ENCODE results near the gene SMU1.

The SMU1 gene

DNA sequence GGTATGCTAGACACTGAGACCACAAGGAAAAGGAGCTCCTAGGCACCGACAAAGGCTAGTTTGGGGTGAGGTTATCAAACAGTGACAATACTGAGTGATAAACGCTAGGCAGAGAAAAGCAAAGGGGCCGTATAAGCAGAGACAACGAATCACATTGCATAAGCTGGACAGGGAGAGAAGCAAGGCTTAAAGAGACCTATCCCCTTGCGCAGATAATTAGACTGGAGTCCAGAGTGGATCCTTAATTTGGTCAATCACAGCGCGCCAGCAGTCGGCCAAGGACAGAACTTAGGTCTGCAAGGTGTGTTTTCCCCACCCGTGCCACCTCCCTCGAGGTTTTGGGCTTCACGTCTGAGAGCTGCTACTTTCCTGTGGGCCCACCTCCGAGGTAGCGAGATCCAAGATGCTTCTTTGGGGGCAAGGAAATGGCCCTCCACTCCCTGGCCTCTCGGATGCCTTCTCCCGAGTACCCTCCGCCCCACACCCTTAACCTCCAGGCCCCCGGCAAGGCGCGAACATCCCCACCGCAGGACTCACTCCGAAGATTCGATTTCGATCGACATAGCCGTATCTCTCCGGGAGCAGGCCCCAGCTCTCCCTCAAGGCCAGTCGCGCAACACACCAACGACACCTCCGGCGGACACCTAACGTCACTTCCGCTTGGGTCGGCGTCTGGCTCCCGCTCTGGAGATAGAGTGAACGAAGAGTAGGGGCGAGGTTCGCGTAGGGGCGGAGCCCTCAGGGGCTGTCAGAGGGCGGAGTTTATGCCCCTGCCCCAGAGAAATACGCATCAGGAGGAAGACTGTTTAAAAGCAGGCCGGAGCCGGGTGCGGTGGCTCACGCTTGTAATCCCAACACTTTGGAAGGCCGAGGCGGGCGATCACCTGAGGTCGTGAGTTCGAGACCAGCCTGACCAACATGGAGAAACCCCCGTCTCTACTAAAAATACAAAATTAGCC, at the start of gene SMU1:
SMU1 (minus strand) TSS at position 629 of the 959 bp plus-strand sequence; CDS start at position 563, 66 bp downstream.
- peak; percentile 97 for DNase-seq (ENCODE audit: low read depth)

DNA sequence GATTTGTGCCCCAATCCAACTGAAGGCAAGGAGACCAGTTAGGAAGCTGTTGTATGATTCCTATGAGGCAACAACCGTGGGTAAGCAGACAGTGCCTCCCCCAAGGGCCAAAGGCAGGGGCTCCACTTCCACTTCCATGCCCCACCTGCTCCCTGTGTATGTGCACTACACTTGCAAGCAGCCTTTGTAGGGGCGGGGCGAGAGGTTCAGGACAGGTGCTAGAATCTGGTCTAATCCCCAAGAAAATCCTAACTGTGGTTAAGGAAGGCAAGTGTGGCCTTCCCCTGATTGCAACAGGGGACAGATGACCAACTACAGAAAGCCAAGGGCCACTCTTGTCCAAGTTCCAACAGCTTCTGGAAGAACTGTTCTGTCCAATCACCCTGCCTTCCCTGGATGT, 49.0 kb upstream of the SMU1 start:
- DNase-seq (ENCODE audit: low read depth): no peak

DNA sequence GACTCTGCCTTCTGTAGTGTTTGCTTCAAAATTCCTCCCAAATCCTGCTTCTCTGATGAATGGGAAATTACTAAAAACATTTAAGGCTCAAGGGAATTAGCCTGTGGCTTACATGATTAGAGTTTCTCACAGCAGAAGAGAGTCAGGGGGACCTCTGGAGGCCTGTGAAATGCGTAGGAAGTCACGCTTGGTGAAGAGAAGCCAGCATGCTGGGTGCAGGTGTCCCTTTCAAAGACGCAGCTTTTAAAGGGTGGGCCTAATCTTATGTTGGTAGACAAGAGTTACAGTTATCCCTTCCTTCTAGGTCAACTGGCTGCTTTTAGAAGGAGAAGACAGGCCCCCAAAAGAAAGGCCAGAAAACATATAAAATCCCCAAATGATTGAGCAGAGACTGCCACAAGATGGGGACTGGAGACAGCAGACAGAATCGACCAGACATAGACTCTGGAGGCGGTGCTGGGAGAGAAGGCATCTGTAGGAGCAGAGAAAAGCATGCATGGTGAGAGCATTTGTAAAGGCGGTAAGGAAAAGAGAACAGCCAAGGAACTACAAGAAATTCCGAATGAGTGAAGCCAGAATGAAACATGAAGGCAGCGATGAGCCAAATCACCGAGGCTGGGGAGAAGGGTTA, 48.4 kb upstream of the SMU1 start:
- DNase-seq (ENCODE audit: low read depth): no peak

DNA sequence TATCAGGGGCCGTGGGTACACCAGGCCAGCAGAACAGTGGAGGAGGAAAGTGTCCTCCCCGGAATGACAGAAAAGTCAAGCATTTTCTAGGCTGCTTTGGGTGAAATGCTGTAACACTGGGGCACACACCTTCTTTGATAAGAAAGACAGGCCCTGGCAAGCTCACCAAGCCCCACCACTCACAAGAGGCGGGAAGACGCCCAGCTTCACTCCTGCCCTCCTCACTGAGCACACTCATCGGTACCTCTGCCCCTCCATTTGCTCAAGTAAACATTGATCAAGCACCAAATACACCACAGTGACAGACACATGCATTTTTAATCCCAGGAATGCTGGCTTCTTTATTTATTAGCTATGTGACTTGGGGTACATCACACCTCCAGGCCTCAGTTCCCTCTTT, 47.6 kb upstream of the SMU1 start:
- no peak for DNase-seq (ENCODE audit: low read depth)

DNA sequence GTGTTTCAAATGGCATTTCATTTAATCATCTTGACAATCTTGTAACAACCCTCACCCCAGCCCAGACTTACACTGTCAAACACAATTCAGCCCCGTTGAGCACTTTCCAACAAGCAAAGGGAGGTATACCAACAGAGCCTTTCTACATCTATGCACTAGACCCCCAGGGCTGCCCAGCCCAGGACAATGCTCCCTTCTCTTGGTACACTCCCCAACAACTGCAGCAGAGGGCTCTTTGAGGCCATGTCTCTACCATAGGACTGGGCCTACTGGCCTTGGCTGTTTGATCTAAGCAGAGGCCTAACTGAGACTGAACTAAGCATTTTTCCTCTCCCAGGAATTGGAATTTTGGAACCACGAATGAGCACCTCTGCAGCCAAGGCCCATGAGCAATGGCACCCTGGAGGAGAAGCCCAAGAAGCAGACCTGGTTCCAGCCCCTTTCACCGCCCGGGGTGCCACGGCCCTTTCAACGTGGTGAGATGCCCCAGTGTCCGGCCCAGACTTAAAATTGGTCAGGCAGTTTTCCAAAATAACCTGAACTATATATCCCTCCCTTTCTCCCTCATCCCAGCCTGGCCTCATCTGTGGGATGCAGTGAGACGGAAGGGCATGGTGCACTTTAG, 47.0 kb upstream of the SMU1 start:
- DNase-seq (ENCODE audit: low read depth): no peak

DNA sequence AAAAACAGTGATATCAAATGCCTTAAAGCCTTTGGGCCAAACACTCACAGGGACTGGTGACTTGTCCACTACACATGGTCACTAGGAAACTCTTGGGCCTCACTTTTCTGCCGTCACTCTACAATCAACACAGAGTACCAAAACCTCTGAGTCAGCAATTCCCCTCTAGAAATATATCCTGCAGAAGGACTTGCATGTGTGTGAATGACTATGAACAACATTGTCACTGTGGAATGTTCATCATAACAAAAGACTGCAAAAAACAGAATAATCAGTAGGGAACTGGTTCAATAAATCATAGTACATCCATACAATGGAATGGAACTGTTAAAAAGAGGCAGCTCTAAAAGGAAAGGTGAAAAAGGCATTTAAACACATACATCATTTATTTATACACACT, 44.1 kb upstream of the SMU1 start:
- no peak for DNase-seq (ENCODE audit: low read depth)

DNA sequence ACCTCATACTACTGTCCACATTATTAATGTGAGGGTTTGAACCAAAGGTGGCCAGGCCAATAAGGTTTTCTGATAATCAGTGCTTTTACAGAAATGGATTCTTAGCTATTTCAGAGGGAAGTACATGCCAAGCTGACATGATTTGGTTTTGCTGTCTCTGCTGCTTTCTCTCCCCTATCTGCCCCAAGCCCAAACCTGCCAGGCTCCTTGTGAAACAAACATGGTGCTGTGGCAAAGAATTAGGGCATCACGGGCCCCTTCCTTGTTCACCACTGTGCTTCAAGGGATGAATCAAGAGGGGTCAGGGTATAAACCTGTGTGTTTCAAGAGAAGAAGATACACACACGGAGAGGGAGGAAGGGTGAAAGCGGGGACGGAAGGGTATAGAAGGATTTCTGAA, 41.3 kb upstream of the SMU1 start:
- DNase-seq (ENCODE audit: low read depth): no peak

DNA sequence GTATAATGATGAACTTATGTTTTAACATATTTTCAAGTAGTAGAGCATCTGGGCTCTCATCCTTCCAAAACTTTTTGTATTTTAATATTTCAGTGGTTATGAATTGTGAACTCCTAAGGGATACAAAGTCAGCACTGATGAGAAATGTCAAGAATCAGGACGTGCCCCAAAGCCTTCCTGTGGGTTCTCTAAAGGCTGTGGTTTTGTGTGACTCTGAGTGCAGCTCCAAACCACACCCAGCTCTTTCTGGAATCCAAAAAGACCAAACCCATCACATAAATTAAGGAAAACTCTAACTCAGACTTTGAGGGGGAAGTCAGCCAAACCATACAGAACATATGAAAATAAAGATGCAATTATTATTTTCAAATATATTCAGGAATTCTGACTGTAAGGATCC, 40.8 kb upstream of the SMU1 start:
- peak; percentile 31 for DNase-seq (ENCODE audit: low read depth)

DNA sequence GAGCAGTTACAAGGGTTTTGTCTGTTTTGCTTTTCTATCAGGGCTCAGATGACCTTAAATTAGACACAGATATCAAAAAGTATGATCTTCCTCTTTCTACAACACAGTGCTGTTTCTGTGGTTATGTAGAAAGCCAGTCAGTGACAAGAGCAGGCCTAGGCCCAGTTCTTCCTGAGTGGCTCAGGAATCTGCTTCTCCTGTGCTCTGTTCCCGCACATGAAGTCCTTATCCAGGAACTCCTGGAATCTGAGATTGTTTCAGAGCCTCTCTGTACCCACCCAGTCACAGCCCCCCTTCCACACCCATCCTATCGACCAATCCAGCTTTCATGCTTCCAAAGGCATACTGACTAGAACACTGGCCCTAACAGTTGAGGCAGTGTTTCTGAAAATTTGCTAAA, 40.4 kb upstream of the SMU1 start:
- DNase-seq (ENCODE audit: low read depth): peak; percentile 34

DNA sequence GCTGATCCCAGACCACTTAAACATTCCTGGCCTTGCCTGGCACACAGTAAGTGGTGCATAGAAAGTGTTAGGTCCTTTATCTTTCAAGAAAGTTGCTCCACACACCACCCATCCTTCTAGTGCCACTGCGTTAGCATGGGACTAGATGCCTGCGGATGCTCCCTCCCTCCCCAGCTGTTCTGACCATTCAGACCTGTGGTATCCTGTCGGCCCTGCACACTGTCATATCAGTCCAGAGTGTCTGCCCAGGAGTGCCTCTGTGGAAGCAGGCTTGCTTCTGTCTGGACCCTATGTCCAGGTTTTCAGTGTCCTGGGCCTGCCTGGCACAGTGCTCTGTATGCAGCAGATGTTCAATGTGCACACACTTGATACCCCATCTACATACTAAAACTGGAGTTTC, 38.3 kb upstream of the SMU1 start:
- no peak for DNase-seq (ENCODE audit: low read depth)

DNA sequence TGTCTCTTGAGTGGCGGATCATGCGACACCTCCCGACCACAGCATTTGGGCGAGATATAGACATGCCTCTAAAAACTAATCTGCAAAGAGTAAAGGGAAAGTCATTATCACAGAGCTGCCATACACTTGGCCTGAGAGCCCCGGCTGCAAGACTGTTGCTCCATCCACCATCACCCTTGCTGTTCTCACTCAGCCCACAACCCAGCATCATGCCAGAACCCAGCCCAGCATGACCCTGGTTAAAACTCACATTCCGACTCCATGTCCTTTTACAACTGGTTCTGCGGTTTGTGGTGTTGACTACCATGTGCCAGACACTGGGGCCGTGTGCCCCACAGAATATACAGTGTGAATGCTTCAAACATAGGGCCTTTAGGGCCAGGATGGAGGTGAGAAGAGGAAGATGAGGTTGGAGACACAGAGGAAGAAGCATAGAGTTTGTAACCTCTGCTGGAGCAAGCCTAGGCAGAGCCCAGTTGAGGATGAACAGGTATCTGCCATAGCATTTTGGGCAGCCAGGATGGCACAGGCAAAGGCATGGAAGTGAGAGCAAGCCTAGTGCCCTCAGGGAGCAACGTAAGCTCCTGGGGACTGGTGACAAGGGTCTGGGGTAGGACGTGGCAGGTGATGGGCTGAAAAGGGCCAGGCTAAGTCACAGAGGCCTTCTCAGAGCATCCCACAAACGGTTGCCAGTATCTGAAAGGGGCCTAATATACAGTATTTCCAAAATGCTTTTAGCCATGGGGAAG, 37.5 kb upstream of the SMU1 start:
- DNase-seq (ENCODE audit: low read depth): no peak

DNA sequence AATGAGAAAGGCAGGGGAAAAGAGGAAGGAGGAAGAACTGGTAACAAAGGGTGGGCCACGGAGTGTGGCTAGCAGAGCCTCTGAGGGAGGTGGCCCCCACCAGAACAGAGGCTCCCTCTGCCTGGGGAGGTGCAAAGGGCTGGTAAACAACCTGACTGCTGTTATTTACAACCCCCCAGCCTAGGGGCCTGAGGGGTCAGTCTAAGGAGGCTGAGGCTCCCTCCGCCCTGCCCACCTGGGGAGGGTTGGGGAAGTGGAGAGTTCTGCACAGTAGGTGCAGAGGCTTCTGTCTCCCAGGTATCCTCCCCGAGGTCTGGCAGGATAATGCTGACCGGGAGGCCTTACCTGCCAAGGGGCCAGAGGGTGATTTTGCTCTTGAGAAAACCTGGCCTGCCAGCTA, 35.6 kb upstream of the SMU1 start:
- DNase-seq (ENCODE audit: low read depth): no peak

DNA sequence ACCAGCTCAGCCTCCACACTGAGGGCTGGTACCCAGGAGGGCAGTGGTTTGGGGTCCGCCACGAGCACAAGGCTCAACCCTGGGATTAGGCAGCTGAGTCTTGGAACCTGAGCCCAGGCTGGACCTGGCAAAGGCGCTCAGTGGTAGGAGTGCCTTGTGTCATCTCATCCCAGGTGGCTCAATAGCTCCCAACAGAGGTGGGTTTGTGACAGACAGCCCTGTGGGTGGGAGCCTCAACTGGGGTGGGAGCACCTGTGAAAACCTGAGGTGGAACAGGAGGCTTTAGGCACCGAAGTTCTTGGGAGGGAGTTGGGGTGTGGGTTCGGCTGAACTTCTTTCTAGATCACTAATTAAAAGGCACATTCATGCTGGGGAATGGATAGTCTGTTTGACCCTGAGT, 35.2 kb upstream of the SMU1 start:
- DNase-seq (ENCODE audit: low read depth): no peak

DNA sequence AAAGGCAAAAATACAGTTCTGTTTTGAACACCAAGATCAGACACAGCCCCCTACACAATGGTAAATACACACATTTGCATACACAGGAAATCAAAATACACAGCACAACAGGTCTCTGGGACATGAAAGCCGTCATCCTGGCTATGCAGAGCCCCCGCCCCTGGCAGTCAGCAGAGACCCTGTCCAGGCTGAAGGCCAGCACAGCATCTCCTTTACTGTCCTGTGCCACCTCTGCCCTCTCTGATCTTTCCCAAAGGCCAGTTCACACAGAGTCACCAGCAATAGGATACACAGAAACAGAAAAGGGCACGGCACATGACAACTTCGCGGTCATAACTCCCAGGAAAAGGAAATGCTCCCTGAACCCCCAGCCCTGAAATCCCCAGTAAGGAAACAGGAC, 34.2 kb upstream of the SMU1 start:
- DNase-seq (ENCODE audit: low read depth): no peak

DNA sequence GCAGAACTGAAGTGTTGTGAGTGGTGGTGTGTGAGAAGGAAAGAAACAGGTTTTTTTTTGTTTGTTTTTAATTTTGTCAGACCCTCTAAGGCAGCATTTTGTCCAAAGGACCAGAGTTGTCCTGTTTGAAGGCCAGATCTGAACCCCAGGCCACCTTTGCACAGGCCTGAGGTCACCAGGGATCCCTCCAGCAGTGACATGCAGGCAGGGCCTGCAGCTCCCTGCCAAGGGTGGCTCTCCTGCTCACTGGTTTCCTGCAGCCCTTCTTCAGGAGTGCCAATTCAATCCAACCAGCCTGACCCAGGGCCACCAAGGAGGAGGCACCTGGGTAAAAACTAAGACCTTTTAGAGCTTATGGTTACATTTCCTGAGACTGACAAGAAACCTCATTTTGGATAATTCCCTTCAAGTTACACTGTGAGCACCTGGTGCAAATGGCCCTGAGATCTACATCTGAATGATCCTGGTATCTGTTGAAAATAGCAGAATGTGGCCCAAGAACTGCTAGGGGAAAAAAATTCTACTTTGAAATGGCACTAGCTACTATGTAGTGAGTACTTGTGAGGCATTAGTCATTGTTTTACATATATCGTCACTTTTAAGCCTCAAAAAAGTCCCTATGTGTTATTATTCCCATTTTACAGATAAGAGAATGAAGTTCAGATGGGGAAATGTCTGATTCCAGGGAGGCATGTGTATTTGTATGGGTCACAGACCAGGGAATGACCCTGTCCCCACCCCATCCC, 33.5 kb upstream of the SMU1 start:
- no peak for DNase-seq (ENCODE audit: low read depth)

DNA sequence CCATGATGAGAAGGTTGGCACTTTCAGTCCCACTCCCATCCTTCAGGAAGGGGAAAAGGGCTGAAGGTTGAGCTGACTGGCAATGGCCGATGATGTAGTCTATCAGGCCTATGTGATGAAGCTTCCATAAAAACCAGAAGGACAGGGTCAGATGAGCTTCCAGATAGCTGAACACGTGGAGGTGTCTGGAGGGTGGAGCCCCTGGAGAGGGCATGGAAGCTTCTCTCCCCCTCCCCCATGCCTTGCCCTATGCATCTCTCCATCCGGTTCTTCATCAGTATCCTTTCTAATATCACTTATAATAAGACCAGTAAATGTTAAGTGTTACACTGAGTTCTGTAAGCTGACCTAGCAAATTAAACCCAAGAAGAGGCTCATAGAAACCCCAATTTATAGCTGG, 32.6 kb upstream of the SMU1 start:
- DNase-seq (ENCODE audit: low read depth): no peak

DNA sequence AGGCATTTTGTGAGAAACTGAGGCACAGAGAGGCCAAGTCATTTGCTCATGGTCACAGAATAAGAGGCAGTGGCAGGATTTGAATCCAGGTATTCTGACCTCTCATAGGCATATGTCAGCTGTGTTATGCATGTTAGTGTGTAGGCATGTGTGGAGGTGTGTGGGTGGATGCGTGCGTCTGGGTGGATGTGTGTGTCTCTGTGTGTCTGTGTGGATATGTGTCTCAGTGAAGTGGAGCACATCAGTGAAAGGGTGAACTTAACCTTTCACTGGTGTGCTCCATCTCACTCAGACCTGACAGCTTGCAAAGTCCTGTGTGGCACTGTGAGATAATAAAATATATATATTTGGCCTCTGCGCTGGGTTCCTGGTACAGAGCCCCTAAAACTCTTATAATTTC, 32.0 kb upstream of the SMU1 start:
- DNase-seq (ENCODE audit: low read depth): no peak

DNA sequence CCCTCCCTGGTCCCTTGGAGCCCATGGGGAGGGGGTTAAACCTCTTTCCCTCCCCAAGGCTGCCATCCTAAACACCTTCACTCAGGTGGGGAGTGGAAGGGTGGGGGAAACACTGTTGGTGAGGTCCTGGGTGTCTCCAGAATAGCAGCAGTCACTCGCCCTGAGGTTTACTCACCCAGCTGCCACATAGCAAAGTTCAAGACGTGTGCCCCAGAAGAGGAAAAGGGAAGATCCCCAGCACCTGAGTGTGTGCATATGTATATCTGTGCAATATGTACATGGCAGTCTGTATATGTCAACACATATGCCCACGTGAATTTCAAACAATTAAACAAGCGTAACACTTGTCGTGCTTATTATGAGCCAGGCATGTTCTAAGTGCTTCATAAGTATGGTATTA, 31.3 kb upstream of the SMU1 start:
- DNase-seq (ENCODE audit: low read depth): no peak

DNA sequence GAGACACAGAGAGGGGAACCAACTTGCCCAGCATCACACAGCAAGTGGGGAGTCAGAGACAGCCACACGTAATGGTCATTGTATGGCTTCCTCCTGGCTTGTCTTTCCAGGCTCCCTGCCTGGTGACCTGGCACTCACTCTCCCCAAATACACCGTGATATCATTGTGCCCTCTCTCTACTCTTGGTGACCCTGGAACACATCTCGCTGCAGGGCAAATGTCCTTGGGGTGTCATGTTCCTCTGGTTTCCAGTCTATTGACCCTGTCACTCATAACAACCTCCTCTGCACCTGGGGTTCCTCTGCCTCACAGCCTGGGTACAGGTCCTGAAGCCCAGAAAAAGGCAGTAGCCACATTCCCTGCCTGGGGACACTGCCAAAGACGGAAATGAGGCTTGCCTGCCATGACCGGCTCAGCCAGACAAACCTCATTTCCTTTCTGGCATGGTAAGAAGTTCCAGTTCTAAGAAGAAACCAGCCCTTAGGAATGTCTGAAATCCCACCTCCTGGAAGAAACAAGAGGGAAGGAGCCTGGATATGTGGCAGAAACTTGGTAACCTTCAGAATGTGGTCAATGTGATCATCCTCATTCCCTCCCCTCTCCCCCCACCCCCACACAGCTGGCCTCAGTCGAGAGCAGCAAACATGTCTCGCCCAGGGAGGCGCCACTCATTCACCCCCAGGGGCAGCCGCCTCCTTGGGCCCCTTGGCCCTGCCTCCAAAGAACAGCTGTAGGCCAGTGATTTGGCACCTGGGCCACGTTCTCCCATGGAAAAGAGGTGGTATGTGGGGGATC, 30.6 kb upstream of the SMU1 start:
- DNase-seq (ENCODE audit: low read depth): peak; percentile 72

DNA sequence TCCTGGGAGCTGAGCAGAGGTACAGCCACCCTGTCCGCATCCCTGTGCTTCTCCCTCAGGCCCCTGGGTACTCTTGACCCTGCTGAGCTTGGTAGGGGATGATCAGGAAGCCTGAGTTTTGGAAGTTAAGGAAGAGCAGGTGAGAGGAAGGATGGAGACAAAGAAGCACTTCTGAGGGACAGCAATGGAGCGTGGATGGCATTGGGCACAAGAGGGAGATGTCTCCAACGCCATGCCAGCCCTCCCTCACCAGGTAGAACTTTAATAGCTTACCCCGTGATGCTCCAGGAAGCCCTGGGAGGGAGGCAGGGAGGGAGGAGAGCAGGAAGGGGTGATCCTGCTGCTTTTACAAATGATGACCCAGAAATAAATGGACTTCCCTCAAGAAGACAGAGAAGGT, 29.9 kb upstream of the SMU1 start:
- DNase-seq (ENCODE audit: low read depth): no peak

DNA sequence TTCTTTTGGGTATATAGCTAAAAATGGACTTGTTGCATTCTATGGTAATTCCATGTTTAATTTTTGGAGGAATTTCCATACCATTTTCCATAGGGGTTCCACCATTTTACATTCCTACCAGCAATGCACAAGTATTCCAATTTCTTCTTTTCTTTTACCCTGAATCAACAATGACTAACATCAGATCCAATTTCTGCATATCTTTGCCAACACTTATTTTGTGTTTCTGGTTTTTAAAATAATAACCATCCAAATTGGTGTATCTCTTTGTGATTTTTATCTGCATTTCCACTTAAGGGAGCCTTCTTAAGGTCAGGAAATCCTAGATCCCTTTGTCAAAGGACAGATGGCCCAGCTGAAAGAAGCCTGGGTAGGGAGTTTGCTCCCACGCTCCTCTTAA, 29.5 kb upstream of the SMU1 start:
- DNase-seq (ENCODE audit: low read depth): peak; percentile 24
